HG02759 (cell line): Measurements from ENCODE around the gene BTG1.

Experiments used
- ATAC-seq: cut with Tn5 transposase; IDR thresholded peaks from one replicate; pipeline ENCODE4 v1.9.1; 2021; ENCODE audit warnings: mild to moderate bottlenecking, moderate library complexity; ENCODE audit not compliant: unreplicated experiment

BTG1 gene

DNA sequence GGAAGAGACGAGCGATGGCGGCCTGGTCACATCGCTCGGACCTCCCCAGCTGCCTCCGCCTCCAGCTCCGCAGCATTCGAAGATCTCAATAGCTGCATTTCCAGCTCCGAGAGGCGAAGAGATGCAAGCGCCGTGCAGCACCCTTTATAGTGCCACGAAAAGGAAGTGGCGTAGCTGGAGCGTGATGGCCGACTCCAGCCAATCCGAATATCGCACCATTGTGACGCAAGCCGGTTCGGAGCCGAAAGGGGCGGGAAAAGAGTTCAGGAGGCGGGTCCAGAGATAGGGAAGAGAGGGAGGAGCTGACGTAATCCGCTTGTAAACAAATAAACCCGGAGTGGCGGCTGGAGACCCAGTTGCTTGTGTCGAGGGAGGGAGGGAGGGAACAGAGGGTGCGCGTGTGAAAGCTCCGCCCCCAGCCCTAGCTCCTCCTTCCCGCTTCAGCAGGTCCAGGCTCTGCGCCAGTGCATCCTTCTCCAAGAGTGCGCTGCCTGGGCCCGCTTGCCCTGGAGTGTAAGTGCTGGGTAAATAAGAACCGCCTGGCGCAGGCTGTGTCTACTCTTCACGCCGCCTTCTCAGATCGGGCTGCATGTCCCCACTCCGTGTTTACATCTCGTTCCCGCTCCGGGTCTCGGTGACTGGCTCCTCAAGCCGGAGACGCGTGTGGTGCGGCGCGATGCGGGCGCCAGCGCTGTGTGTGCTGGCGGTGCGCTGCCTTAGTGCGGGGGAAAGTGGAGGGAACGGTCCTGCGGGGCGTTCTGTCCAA lies at the start of gene BTG1:
Gene BTG1, minus strand, starts transcription at position 116 of the 766 bp plus-strand sequence. CDS start 311 bp downstream, outside the sequence.
- ATAC-seq, result peak; percentile 74

DNA sequence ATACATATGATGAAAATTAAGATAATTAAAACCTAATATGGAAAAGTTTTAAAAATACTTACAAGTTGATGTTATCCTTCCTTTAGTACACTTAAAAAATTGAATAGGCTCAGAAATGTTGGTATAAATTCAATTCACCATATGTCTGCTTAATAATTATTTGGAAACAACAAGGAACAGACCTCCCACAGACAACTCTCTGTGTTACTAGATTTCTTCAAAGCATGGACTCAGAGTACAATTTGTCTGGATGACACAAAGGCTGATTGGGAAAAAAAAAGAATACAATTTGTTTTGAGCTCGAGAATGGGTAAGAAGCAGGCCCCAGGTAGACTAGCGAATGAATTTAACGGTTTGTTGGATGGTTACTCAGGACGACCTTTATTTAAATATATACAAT lies 48.9 kb upstream of the BTG1 start:
- ATAC-seq, result no peak

GRCh38 chr12:92193846-92194245 lies 48.2 kb upstream of the BTG1 start:
- ATAC-seq, result no peak

- ATAC-seq, result no peak
These were observed 47.4 kb upstream of the BTG1 start for GRCh38 chr12:92193063-92193462.

- no peak for ATAC-seq
These were observed 46.7 kb upstream of the BTG1 start for GRCh38 chr12:92192360-92192759.

GRCh38 chr12:92191061-92191460 lies 45.4 kb upstream of the BTG1 start:
- no peak for ATAC-seq

DNA sequence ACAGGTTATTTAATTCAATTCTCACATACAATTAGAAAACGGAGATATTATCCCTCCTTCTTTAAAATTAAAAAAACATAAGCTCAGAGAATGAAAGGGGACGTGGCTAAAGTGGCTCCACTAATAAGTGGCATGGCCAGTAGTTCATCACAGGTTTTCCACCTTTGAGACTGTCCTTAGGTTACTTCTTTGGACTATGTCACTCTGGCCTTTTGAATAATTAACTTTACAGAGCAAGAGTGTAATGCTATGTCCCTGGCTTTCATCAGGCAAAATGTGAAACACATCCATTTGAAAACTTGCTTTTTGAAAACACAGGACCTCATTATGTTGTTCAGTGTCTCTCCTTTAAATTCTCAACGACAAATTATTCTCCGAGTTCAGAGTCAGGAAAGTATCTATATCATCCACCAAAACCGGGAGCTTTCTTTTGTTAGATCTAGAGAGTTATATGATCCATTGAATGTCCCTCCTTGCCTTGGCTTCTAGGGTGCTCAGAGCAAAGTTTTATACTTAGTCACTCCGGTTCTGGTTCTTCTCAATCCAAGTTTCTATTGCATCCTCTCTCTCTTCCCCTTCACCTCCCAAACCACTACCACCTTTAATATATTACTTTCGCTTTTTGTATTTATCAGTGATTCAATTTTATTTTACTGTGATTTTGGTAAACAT lies 43.0 kb upstream of the BTG1 start:
- ATAC-seq, result no peak

DNA sequence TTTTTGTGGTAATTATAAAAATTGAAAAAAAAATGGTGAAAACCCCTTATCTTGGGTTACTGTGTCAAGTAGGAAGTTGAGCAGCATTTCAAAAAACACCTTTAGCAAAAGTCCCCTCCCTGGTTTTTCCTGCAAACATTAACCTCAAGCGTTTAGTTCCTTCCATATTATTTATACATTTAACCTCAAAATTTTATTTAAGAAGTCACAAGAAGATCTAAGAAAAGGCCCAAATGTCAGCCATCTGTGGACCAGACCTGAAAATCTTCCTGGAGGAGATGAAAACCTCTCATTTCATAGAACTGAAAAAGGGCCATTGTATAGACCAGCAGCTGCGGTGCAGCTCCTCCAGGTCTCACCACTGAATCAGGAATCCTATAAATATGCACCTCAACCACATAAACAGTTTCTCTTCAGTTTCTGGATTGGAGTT lies 40.4 kb upstream of the BTG1 start:
- ATAC-seq, result peak; percentile 44

DNA sequence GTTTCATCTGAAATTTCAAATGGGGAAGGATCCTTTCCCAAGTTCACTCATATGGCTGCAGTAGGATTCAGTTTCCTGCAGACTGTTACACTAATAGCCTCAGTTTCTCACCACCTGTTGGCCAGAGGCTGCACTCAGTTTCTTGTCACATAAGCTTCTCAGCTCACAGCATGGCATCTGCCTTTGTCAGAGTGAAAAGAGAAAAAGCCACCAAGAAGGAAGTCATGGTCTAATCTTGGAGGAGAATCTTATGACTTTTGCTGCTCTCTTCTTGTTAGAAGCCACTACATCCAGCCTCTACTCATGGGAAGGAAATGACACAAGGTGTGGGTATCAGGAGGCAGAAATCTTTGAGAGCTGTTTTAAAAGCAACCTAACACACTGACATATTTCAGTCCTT lies 39.4 kb upstream of the BTG1 start:
- ATAC-seq, result peak; percentile 77

DNA sequence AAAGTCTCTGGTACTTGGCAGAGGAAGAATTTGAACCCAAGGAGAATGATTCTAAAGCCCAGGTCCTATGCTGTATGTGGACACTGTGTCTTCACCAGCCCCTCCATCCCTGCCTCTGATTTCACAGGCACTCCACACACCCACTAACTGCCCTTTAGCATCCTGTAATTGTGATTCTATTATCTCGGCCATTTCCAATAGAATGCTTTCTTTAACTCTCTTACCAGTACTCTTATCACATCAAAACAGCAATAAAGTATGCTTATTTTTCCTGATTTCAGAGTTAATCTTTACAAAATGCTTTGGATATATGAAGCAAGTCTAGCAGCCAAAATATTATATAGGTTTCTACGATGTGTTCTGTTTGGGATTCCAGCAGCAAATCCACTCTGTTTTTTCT lies 37.9 kb upstream of the BTG1 start:
- ATAC-seq, result no peak

DNA sequence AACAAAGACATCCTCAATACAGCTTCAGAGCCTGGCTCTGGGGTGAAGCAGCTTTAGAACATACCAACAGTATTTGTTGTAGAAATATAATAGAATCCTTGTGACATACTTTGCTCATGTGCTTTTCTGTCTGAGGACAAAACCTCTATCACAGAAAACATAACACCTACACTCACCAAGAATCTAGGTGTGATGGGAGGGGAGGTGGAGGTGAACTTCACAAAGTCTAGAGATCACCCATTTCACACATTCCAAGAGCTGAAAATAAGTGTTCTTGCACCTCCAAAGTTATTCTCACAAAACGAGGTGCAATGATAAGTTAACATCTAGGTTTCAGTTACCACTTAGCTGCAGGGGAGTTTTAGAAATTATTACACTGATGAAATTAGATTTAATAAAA lies 32.7 kb upstream of the BTG1 start:
- no peak for ATAC-seq

DNA sequence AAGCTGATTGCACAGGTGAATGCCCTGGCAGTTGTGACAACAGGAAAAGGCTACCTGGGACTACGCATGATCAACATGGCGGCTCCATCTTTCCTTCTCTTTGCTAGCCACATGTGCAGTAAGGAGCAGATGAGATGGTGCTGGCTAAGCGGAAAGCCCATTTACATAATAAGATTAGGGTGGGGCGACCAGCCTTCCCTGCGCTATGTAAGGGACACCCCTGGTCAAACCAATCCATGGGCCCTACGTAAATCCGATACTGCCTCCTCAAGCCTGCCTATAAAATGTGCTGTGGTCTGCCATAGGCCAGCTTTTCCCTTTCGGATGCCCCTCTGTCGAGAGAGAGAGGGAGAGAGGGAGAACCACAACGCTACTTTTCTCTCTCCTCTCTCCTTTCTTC lies 31.0 kb upstream of the BTG1 start:
- no peak for ATAC-seq

DNA sequence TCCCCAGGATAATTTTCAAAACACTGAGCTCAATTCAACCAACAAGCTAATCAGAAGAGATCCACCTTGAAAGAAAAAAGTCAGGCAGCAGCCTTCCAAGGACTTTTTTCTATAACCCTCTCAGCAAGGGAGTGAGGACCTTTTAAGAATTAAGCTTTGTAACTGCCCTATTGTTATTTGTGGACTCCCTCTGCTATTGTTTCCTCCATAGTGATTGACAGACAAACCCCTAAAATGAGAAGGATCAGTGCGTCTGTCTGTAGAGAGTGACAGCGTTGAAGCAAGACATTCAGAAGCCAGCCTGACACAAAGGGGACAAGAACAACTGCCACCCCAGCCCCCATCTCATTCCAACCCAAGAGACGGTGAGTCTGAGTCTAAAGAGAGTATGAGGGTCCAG lies 30.3 kb upstream of the BTG1 start:
- no peak for ATAC-seq

DNA sequence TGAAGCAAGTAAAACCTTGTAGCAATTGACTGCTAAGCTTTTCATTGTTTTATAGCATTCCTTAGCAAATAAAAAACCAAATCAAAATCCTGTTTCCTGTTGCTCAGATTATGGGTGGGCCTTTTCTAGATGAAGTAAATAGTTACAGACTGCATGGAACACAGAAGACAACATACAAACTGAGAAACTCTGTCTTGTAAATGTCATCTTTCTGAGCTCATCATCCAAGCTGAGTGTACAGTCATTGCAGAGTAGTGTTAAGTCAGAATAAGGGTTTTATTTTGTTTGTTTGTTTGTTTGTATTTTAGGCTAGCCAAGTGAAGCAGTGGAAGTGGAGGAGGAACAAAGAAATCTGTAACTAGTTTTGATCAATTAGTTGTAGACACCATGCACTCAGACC lies 24.4 kb upstream of the BTG1 start:
- no peak for ATAC-seq

DNA sequence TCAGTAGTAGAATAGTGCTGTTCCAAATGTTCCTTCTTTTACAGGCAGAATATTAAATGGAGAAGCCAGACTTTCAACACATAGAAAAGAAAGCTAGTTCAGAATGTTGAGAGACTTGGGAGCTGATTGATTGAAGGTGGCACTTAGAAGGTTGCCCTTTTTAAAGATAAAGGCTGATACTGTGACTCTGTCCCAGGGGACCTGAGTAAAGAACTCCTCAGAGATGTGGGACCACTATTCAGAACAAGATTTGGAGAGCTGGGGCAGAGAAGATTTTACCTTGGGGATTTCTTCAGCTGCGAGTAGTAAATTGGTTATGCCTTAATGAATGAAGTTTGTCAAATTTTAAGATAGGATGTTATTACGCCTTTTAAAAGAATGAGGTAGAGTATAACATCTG lies 21.4 kb upstream of the BTG1 start:
- no peak for ATAC-seq

GRCh38 chr12:92164712-92165111 lies 19.1 kb upstream of the BTG1 start:
- ATAC-seq, result no peak

DNA sequence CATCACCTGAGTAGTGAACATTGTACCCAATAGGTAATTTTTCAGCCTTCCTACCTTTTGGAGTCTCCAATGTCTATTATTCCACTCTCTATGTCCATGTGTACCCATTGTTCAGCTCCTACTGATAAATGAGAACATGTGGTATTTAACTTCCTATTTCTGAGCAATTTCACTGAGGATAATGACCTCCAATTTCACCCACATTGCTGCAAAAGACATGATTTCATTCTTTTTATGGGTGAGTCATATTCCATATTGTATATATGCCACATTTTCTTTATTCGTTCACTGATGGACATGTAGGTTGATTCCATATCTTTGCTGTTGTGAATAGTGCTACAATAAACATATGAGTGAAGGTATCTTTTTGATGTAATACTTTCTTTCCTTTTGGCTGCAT lies 16.4 kb upstream of the BTG1 start:
- no peak for ATAC-seq

- peak; percentile 65 for ATAC-seq
These were observed 13.3 kb upstream of the BTG1 start for GRCh38 chr12:92158796-92159439.

- no peak for ATAC-seq
These were observed 11.2 kb upstream of the BTG1 start for GRCh38 chr12:92156704-92157395.

DNA sequence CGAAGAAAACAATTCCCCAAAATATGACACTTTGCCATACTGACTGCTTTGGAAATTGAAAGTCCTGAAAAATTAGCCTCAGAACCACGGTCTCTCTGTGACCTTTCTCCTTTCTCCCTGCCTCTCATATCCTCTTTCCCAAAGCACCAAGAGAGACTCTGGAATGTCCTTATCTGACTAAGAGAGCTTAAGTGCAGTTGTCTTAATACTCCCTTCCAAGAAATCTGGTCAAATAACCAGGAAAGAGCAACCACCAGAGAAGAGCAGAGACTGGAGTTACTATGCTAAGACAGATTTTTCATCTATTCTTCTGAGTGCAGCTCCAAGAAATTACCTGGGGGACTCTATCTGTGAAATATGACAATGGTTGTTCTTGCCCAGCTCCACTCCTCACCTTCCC lies 10.5 kb upstream of the BTG1 start:
- no peak for ATAC-seq

DNA sequence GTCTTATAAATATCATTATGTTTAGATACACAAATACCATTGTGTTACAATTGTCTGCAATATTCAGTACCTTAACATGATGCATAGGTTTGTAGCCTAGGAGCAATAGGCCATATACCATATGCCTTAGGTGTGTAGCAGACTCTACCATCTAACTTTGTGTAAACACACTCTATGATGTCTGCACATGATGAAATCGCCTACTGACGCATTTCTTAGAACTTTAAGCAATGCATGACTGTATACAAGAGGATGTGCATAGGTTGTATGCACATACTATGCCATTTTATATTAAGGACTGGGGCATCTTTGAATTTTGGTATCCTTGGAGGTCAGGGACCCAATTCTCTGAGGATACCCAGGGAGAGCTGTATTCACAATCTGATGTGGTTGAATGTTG lies 10.1 kb upstream of the BTG1 start:
- no peak for ATAC-seq
